OCI-LY7 (cell line): ENCODE results near the gene TNIK. TPM values are rescaled to one million over a fixed set of nuclear protein-coding genes. Genes with fewer than 3 reads are reported as not detected.

Experiments used
- BruUV-seq: library from RNA; stranded (reverse); fragments of 400-500 nt; replicated peaks from 2 replicates; lab custom pipeline; 2021; lab: Mats Ljungman, UMichigan
- CTCF ChIA-PET: fragments of 300-600 bp; sonication (Branson Sonifier 250); formaldehyde crosslinking; loops from one replicate; lab custom pipeline; 2022; ENCODE audit warnings: antibody characterized with exemption; ENCODE audit not compliant: unreplicated experiment; lab: Charles Lee
- POLR2A ChIA-PET: fragments of 300-600 bp; sonication (Branson Sonifier 250); formaldehyde crosslinking; loops from one replicate; lab custom pipeline; 2022; ENCODE audit warnings: antibody characterized with exemption; lab: Charles Lee
- DNase-seq: peaks from one replicate; pipeline ENCODE4 v3.0.0-alpha.2; 2015; ENCODE audit warnings: low spot score
- H2AFZ ChIP-seq: fragments of 200-600 bp; sonication (generic), shearing (Covaris generic); 2 replicates; pipeline ENCODE4 v1.6.1; 2014; ENCODE audit warnings: mild to moderate bottlenecking, antibody characterized with exemption, low read length, moderate library complexity
- H3K27ac ChIP-seq: fragments of 200-600 bp; sonication (generic); 2 replicates; pipeline ENCODE4 v1.5.1; 2014; ENCODE audit warnings: mixed run types, low read depth, mild to moderate bottlenecking, moderate library complexity, low read length, inconsistent platforms; ENCODE audit not compliant: poor library complexity, severe bottlenecking
- H3K36me3 ChIP-seq: fragments of 200-600 bp; sonication (generic); 2 replicates; pipeline ENCODE4 v1.6.1; 2014; ENCODE audit warnings: mild to moderate bottlenecking, antibody characterized with exemption, low read length, moderate library complexity, mixed read lengths; ENCODE audit not compliant: insufficient read depth
- H3K4me1 ChIP-seq: fragments of 200-600 bp; sonication (generic); 2 replicates; pipeline ENCODE4 v1.5.1; 2014; ENCODE audit warnings: mild to moderate bottlenecking, low read length; ENCODE audit not compliant: insufficient read depth, poor library complexity, severe bottlenecking
- H3K4me2 ChIP-seq: fragments of 200-600 bp; sonication (generic); 2 replicates; pipeline ENCODE4 v1.6.1; 2014; ENCODE audit warnings: mild to moderate bottlenecking, low read length
- H3K4me3 ChIP-seq: fragments of 200-600 bp; sonication (generic); 2 replicates; pipeline ENCODE4 v1.5.1; 2014; ENCODE audit warnings: mild to moderate bottlenecking, low read depth, low read length; ENCODE audit not compliant: poor library complexity, severe bottlenecking
- H3K79me2 ChIP-seq: fragments of 200-600 bp; sonication (generic); 2 replicates; pipeline ENCODE4 v1.6.1; 2016; ENCODE audit warnings: low read depth, mild to moderate bottlenecking, low read length, moderate library complexity, mixed read lengths; ENCODE audit not compliant: insufficient read depth
- H3K9me2 ChIP-seq: fragments of 200-600 bp; sonication (generic); 2 replicates; pipeline ENCODE4 v1.6.1; 2016; ENCODE audit warnings: mild to moderate bottlenecking, low read length, mixed read lengths; ENCODE audit not compliant: insufficient read depth
- H3K9me3 ChIP-seq: fragments of 200-600 bp; sonication (generic); 2 replicates; pipeline ENCODE4 v1.6.1; 2014; ENCODE audit warnings: mild to moderate bottlenecking, mixed run types, low read length, mixed read lengths
- H4K20me1 ChIP-seq: fragments of 200-600 bp; sonication (generic); 2 replicates; pipeline ENCODE4 v1.6.1; 2014; ENCODE audit warnings: mild to moderate bottlenecking, antibody characterized with exemption, low read length, moderate library complexity, mixed read lengths; ENCODE audit not compliant: insufficient read depth
- CTCF ChIP-seq: fragments of 200-600 bp; sonication (generic); conservative IDR thresholded peaks from 2 replicates; pipeline ENCODE4 v1.5.1; 2014; ENCODE audit warnings: mild to moderate bottlenecking, antibody characterized with exemption, low read length, moderate library complexity, mixed read lengths
- EZH2phosphoT487 ChIP-seq: fragments of 200-600 bp; sonication (generic); IDR thresholded peaks from 2 replicates; pipeline ENCODE4 v1.6.1; 2018; ENCODE audit warnings: low read depth, borderline replicate concordance, mild to moderate bottlenecking, mixed run types, antibody characterized with exemption, low read length, moderate library complexity, mixed read lengths
- intact Hi-C: fragments of 100-400 bp; cut with micrococcal nuclease; formaldehyde crosslinking; loops from one replicate; pipeline ENCODE4 v1.10.0; 2022; ENCODE audit not compliant: unreplicated experiment
- total RNA-seq, 2 experiments: library from RNA; depleted of rRNA in 1 of 2; stranded (reverse); fragments of >200 nt in 1 of 2; shearing (Covaris generic) in 1 of 2; gene quantifications; 2 replicates each; pipeline ENCODE4 v1.2.3, GENCODE V29; 2014 to 2022

TNIK gene
- total RNA-seq, 2 experiments from 2014 or later, result not detected

- CTCF ChIA-PET, result no interaction called here
- Histone ChIP-seq H3K79me2 (no peaks in the 10 kb centered on the region), H3K4me3 (no peak overlapping the region), H3K9me2 (no peaks in the 10 kb centered on the region), H3K27ac (no peak overlapping the region), H2AFZ (no peak overlapping the region), H3K36me3 (no peaks in the 10 kb centered on the region), H3K4me1 (no peaks in the 10 kb centered on the region), H4K20me1 (no peaks in the 10 kb centered on the region), H3K9me3 (no peaks in the 10 kb centered on the region), H3K4me2 (no peak overlapping the region)
- TF ChIP-seq EZH2phosphoT487 (no peak), CTCF (no peak)
- no peak for DNase-seq
- no TSS peak for BruUV-seq
- intact Hi-C loops, result no loop called here
- POLR2A ChIA-PET, result interaction anchor here (1.0 kb wide), 1 partner anchor 30 kb away, joined by 3 read pairs; no protein-coding TSS in a partner anchor
Measured at GRCh38 chr3:171443211-171443957, 16.8 kb downstream of the TNIK start.

GRCh38 chr3:171442184-171442583 is 18.0 kb downstream of the TNIK start:
- no peaks in the 10 kb centered on the region for H3K9me3 ChIP-seq
- H3K79me2 ChIP-seq, result no peaks in the 10 kb centered on the region
- POLR2A ChIA-PET, result no interaction called here
- no peak overlapping the region for H2AFZ ChIP-seq
- no peak for DNase-seq
- CTCF ChIA-PET, result no interaction called here
- TF ChIP-seq EZH2phosphoT487 (no peak), CTCF (no peak)
- no peaks in the 10 kb centered on the region for H3K9me2 ChIP-seq
- H3K4me1 ChIP-seq, result no peaks in the 10 kb centered on the region
- H3K4me3 ChIP-seq, result no peak overlapping the region
- H3K4me2 ChIP-seq, result no peak overlapping the region
- H4K20me1 ChIP-seq, result no peaks in the 10 kb centered on the region
- no TSS peak for BruUV-seq
- no peak overlapping the region for H3K27ac ChIP-seq
- no peaks in the 10 kb centered on the region for H3K36me3 ChIP-seq
- intact Hi-C loops, result no loop called here

GRCh38 chr3:171441381-171441780 is 18.8 kb downstream of the TNIK start:
- Histone ChIP-seq H3K27ac (no peak overlapping the region), H3K4me2 (no peak overlapping the region), H3K4me3 (no peak overlapping the region), H3K9me3 (no peaks in the 10 kb centered on the region), H3K4me1 (no peaks in the 10 kb centered on the region), H3K9me2 (no peaks in the 10 kb centered on the region), H3K36me3 (no peaks in the 10 kb centered on the region), H4K20me1 (no peaks in the 10 kb centered on the region), H2AFZ (no peak overlapping the region), H3K79me2 (no peaks in the 10 kb centered on the region)
- POLR2A ChIA-PET, result no interaction called here
- DNase-seq, result no peak
- no TSS peak for BruUV-seq
- intact Hi-C loops, result no loop called here
- CTCF ChIA-PET, result no interaction called here
- TF ChIP-seq EZH2phosphoT487, result no peak
- TF ChIP-seq CTCF, result no peak
